ENCODE results near the gene TMPRSS7.
"Not testable (repeated sequence)": the region's sequence is repeated elsewhere in the genome, so short reads cannot be mapped to it uniquely, and the experiment has no call there.

The TMPRSS7 gene

GRCh38 chr3:112012205-112012992, 22.1 kb upstream of the TMPRSS7 start:
- DNase-seq, result no peak

GRCh38 chr3:112013058-112013783, 21.3 kb upstream of the TMPRSS7 start:
- peak; percentile 25 for DNase-seq

- no peak for DNase-seq
Measured at GRCh38 chr3:112013784-112014143, 20.8 kb upstream of the TMPRSS7 start.

GRCh38 chr3:112017091-112017490, 17.4 kb upstream of the TMPRSS7 start:
- no peak for DNase-seq

GRCh38 chr3:112018712-112019111, 15.8 kb upstream of the TMPRSS7 start:
- DNase-seq, result no peak

- no peak for DNase-seq
Measured at GRCh38 chr3:112019716-112020115, 14.8 kb upstream of the TMPRSS7 start.

GRCh38 chr3:112020674-112021085, 13.9 kb upstream of the TMPRSS7 start:
- no peak for DNase-seq

GRCh38 chr3:112027142-112027541, 7.4 kb upstream of the TMPRSS7 start:
- DNase-seq, result no peak

- no peak for DNase-seq
Measured at GRCh38 chr3:112027826-112028225, 6.7 kb upstream of the TMPRSS7 start.

GRCh38 chr3:112030901-112031300, 3.6 kb upstream of the TMPRSS7 start:
- DNase-seq, result no peak

- no peak for DNase-seq
Measured at GRCh38 chr3:112032098-112032731, 2.3 kb upstream of the TMPRSS7 start.

GRCh38 chr3:112035241-112035640, 705 bp downstream of the TMPRSS7 start:
- no peak for DNase-seq

GRCh38 chr3:112037194-112037593, 2.7 kb downstream of the TMPRSS7 start:
- not testable (repeated sequence) for DNase-seq

GRCh38 chr3:112038863-112039262, 4.3 kb downstream of the TMPRSS7 start:
- DNase-seq, result no peak

- no peak for DNase-seq
Measured at GRCh38 chr3:112041321-112041720, 6.8 kb downstream of the TMPRSS7 start.

- DNase-seq, result no peak
Measured at GRCh38 chr3:112042842-112043280, 8.3 kb downstream of the TMPRSS7 start.

GRCh38 chr3:112043621-112044201, 9.2 kb downstream of the TMPRSS7 start:
- DNase-seq, result peak; percentile 9

- no peak for DNase-seq
Measured at GRCh38 chr3:112046599-112046998, 12.1 kb downstream of the TMPRSS7 start.

GRCh38 chr3:112047264-112047663, 12.7 kb downstream of the TMPRSS7 start:
- DNase-seq, result no peak

- no peak for DNase-seq
Measured at GRCh38 chr3:112048911-112049310, 14.4 kb downstream of the TMPRSS7 start.

GRCh38 chr3:112053229-112053628, 18.7 kb downstream of the TMPRSS7 start:
- no peak for DNase-seq

- no peak for DNase-seq
Measured at GRCh38 chr3:112056451-112056929, 22.0 kb downstream of the TMPRSS7 start.

- DNase-seq, result no peak
Measured at GRCh38 chr3:112059497-112059896, 25.0 kb downstream of the TMPRSS7 start.
